ENCODE results near the gene MGMT.

The MGMT gene

DNA sequence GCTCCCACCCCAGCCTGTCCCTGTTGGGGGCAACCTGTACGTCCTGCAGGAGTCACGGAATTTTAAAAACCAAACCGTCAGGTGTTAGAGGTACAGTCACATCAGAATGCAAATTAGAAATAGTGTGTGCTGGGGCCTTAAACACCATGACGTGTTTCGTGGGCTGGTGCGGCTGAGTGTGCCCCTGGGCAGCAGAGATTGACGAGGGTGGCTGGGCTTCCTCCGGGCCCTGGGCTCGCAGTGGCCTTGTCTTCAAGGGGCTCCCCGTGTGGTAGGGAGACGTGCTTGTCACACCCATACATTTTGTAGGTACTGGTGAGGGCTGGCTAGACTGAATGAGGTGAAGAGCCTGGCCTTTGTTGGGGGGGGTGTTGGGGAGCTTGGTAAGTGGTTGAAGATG, 7.6 kb downstream of the MGMT start:
- TF ChIP-seq Cebpa-rat (IDR thresholded peaks at IDR 0.05) = no peak
- peaks cover 11 to 43% (median 24%) of the 10 kb centered on the region in 11 experiments; a peak in 20 of 22 replicates for H3K36me3 ChIP-seq
- peak overlapping the region; percentile 76 to 100 (median 93) for H3K4me2 ChIP-seq

DNA sequence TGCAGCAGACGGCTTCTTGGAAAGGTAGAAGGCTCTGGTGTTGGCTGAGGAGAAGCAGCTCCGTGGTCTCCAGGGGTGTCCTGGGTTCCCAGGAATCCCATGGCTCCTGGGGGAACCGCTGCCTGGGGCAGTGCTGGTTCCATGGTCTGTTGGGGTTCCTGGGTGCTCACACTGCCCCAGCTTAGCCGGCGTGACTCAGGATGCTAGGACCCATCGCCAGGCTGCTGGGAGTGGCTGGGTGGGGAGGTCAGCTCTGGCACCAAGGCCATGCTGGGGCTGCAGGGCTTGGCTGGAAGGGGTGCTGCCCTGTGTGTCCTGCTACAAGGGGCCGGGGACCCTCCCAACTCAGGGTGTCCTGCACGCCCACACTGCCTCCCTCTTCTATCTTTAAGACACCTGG, 9.4 kb downstream of the MGMT start:
- H3K27me3 ChIP-seq = no peaks in the 10 kb centered on the region
- peak overlapping the region in 6 of 11 experiments; percentile 13 to 100 (median 96); a peak in 9 of 22 replicates for H3K4me2 ChIP-seq
- TF ChIP-seq Cebpa-rat (IDR thresholded peaks at IDR 0.05) = no peak
- H3K9ac ChIP-seq = no peak overlapping the region
- peak overlapping the region in 2 of 11 experiments; percentile 7 to 27; a peak in 3 of 22 replicates for H3K27ac ChIP-seq
- H3K4me3 ChIP-seq = no peak overlapping the region
- H3K9me3 ChIP-seq (replicated peaks in 1 of 11) = peaks cover 32 to 52% (median 48%) of the 10 kb centered on the region in 11 experiments
- peaks cover 26 to 52% (median 39%) of the 10 kb centered on the region in 11 experiments for H3K36me3 ChIP-seq
- H3K4me1 ChIP-seq = peaks cover 39 to 59% (median 52%) of the 10 kb centered on the region in 10 experiments
- H4K20me1 ChIP-seq = peaks cover 0 to 31% (median 12%) of the 10 kb centered on the region in 11 experiments; a peak in 10 of 22 replicates

More for the DNA sequence above, 7.6 kb downstream of the MGMT start:
- Histone ChIP-seq H3K4me1 (peaks cover 41 to 77% (median 69%) of the 10 kb centered on the region in 10 experiments), H3K9ac (peak overlapping the region in 6 of 11 experiments; percentile 21 to 74 (median 66); a peak in 10 of 22 replicates), H4K20me1 (peaks cover 0 to 31% (median 12%) of the 10 kb centered on the region in 11 experiments; a peak in 10 of 22 replicates), H3K27ac (peak overlapping the region in 8 of 11 experiments; percentile 54 to 75 (median 68); a peak in 13 of 22 replicates), H3K9me3 (replicated peaks in 1 of 11) (peaks cover 15 to 36% (median 32%) of the 10 kb centered on the region in 11 experiments; a peak in 21 of 22 replicates), H3K4me3 (peak overlapping the region in 3 of 10 experiments; percentile 3 to 52 (median 44); a peak in 2 of 20 replicates), H3K27me3 (no peaks in the 10 kb centered on the region)

DNA sequence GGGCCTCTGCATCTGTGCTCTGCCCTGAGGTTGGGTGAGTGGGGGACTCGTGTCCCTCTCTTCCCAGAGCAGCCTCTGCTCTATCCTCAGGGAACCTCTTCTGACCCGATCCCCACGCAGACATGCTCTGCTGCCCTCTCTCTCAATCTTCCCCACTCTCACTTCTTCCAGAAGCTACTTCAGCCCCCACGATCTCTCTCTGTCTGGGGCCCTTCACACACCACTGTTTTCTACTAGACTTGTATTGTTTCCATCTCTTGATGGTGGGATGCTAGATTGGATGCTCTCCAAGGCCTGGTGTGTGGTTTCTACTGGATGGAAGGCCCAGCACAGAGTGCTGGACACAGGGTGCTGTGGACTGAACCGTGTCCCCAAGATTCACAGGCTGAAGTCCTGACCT, 10.0 kb downstream of the MGMT start:
- no peak for TF ChIP-seq Cebpa-rat (IDR thresholded peaks at IDR 0.05)
- peaks cover 0 to 31% (median 12%) of the 10 kb centered on the region in 11 experiments; a peak in 10 of 22 replicates for H4K20me1 ChIP-seq
- no peak overlapping the region for H3K9ac ChIP-seq
- no peaks in the 10 kb centered on the region for H3K27me3 ChIP-seq
- peaks cover 29 to 53% (median 40%) of the 10 kb centered on the region in 11 experiments for H3K36me3 ChIP-seq
- peak overlapping the region in 3 of 11 experiments; percentile 99 to 100 (median 99); a peak in 3 of 22 replicates for H3K4me2 ChIP-seq
- peak overlapping the region in 1 of 11 experiments; percentile 27; a peak in 1 of 22 replicates for H3K27ac ChIP-seq
- H3K9me3 ChIP-seq (replicated peaks in 1 of 11) = peaks cover 38 to 59% (median 54%) of the 10 kb centered on the region in 11 experiments
- H3K4me3 ChIP-seq = no peak overlapping the region
- peaks cover 33 to 53% (median 45%) of the 10 kb centered on the region in 10 experiments for H3K4me1 ChIP-seq

DNA sequence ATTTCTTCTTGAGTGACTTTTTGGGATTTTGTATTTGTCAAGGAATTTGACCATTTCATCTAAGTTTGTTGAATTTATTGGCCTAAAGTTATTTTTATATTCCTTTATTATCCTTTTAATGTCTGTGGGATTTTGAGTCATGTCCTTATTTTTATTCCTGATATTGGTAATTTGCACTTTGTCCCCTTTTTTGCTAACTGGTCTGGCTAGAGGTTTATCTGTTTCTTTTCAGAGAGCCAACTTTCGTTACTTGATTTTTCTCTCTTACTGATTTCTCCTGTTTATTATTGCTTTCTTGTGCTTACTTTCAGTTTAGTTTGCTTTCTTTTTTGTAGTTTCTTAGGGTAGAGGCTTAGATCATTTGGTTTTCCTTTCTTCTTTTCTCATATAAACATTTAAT, 14.6 kb downstream of the MGMT start:
- TF ChIP-seq Cebpa-rat (IDR thresholded peaks at IDR 0.05) = no peak
- H3K36me3 ChIP-seq = peaks cover 45 to 64% (median 55%) of the 10 kb centered on the region in 11 experiments
- no peaks in the 10 kb centered on the region for H4K20me1 ChIP-seq
- peaks cover 84 to 100% (median 96%) of the 10 kb centered on the region in 11 experiments for H3K9me3 ChIP-seq (replicated peaks in 1 of 11)
- no peak overlapping the region for H3K4me3 ChIP-seq
- H3K9ac ChIP-seq = no peak overlapping the region
- no peak overlapping the region for H3K27ac ChIP-seq
- no peak overlapping the region for H3K4me2 ChIP-seq
- H3K27me3 ChIP-seq = no peaks in the 10 kb centered on the region
- peaks cover 0 to 7% (median 0%) of the 10 kb centered on the region in 10 experiments; a peak in 6 of 20 replicates for H3K4me1 ChIP-seq

DNA sequence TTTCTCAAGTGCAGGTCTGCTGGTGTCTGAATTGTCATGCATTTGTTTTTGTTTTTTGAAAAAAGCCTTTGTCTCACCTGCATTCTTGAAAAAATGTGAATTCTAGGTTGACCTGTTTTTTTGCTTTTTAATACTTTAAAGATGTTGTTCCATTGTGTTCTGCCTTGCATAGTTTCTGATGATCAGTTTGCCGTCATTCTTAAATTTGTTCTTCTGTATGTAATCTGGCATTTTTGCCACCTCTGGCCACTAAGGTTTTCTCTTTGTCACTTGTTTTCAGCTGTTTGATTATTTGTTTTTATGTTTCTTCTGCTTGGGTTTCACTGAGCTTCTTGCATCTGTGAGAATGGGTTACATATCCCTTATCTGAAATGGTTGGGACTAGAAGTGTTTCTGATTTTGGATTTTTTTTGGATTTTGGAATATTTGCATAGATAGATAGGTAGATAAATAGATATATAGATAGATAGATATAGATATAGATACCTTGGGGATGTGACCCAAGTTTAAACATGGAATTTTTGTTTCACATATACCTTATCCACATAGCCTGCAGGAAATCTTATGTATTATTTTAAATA, 16.5 kb downstream of the MGMT start:
- Histone ChIP-seq H4K20me1 (no peaks in the 10 kb centered on the region), H3K4me1 (no peaks in the 10 kb centered on the region), H3K4me3 (no peak overlapping the region), H3K36me3 (peaks cover 28 to 60% (median 44%) of the 10 kb centered on the region in 11 experiments; a peak in 21 of 22 replicates), H3K27ac (no peak overlapping the region), H3K27me3 (no peaks in the 10 kb centered on the region), H3K4me2 (no peak overlapping the region), H3K9ac (no peak overlapping the region), H3K9me3 (replicated peaks in 1 of 11) (peaks cover 85 to 97% (median 92%) of the 10 kb centered on the region in 11 experiments)
- TF ChIP-seq Cebpa-rat (IDR thresholded peaks at IDR 0.05) = no peak

DNA sequence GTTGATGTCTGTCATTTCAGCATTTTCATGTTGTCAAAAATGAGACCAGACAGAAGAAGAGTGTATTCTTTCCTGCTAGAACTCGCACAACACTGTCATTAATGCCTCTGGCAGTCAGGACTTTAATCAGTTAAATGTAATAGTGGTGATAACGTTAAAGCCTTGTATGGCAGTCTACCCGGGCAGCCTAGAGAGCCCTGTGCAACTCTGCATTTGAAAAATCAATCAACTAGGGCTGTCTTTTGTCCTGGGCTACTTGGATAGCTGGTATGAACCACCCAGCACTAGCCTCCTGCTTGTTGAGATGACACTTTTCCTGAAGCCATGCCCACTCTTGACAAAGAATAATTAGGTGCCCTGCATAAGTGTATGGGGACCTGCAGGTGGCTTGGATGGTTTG, 19.8 kb downstream of the MGMT start:
- Histone ChIP-seq H3K27ac (no peak overlapping the region), H3K27me3 (no peaks in the 10 kb centered on the region), H3K4me1 (peaks cover 0 to under 1% (median 0%) of the 10 kb centered on the region in 10 experiments; a peak in 2 of 20 replicates), H3K9ac (no peak overlapping the region), H3K9me3 (replicated peaks in 1 of 11) (peaks cover 93 to 100% (median 97%) of the 10 kb centered on the region in 11 experiments), H4K20me1 (no peaks in the 10 kb centered on the region), H3K4me3 (no peak overlapping the region), H3K4me2 (no peak overlapping the region), H3K36me3 (peaks cover 15 to 52% (median 36%) of the 10 kb centered on the region in 11 experiments; a peak in 19 of 22 replicates)
- TF ChIP-seq Cebpa-rat (IDR thresholded peaks at IDR 0.05) = no peak

DNA sequence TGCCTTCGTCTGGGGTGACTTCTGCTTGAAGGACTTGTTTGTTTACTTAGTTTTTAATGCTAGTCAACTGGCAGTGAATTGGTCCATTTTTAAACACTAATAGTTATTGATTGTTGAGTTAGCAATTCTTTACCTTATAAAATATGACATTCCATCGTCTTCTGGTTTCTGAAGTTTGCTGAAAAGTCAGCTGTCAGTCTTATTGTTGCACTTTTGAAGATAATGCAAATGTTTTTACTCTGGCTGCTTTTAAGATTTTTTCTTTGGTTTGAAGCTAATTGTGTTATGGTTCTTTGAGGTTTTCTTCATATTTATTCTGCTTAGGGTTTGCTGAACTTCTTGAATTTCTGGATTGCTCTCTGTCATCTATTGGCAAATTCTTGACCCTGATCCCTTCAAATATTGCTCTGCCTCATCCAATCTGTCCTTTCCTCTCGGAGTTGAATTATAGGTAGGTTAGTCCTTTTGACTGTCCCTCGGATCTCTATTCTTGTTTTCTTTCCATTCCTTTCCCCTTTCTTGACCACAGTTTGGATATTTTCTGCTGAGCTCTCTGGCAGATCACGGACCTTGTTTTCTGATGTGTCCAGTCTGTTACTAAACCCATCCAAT, 24.2 kb downstream of the MGMT start:
- Histone ChIP-seq H3K27me3 (no peaks in the 10 kb centered on the region), H3K27ac (no peak overlapping the region), H3K9ac (no peak overlapping the region), H3K4me3 (no peak overlapping the region), H3K4me1 (peaks cover 27 to 34% (median 32%) of the 10 kb centered on the region in 10 experiments), H3K36me3 (peaks cover 8 to 48% (median 40%) of the 10 kb centered on the region in 11 experiments; a peak in 18 of 22 replicates), H4K20me1 (peaks cover 0 to 3% (median 0%) of the 10 kb centered on the region in 11 experiments; a peak in 2 of 22 replicates), H3K4me2 (no peak overlapping the region), H3K9me3 (replicated peaks in 1 of 11) (peaks cover 56 to 81% (median 71%) of the 10 kb centered on the region in 11 experiments)
- TF ChIP-seq Cebpa-rat (IDR thresholded peaks at IDR 0.05) = no peak

DNA sequence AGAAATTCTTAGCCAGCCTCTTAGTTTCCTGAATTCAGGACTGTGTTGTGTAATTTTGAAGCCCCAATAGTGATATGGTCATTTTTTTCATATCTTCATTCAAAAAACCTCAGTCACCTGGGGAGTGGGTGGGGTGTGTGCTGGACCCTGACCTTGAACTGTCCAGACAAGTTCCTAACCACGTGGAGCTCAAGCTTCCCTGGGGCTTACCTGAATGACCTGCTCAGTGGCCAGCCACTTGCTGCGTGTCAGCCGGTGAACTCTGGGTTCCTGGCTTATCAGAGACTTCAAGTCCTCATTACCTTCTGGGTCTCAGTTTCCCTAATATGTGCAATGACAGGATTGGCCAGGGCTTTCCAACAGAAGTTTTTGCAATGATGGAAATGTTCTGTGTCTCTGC, 27.1 kb downstream of the MGMT start:
- H3K4me3 ChIP-seq = no peak overlapping the region
- no peak for TF ChIP-seq Cebpa-rat (IDR thresholded peaks at IDR 0.05)
- H3K36me3 ChIP-seq = peaks cover 28 to 58% (median 44%) of the 10 kb centered on the region in 11 experiments
- no peak overlapping the region for H3K9ac ChIP-seq
- H3K4me2 ChIP-seq = peak overlapping the region; percentile 13 to 54 (median 46); a peak in 20 of 22 replicates
- no peaks in the 10 kb centered on the region for H3K27me3 ChIP-seq
- no peak overlapping the region for H3K27ac ChIP-seq
- H3K4me1 ChIP-seq = peaks cover 27 to 34% (median 32%) of the 10 kb centered on the region in 10 experiments
- peaks cover 0 to 3% (median 0%) of the 10 kb centered on the region in 11 experiments; a peak in 2 of 22 replicates for H4K20me1 ChIP-seq
- H3K9me3 ChIP-seq (replicated peaks in 1 of 11) = peaks cover 52 to 75% (median 66%) of the 10 kb centered on the region in 11 experiments

DNA sequence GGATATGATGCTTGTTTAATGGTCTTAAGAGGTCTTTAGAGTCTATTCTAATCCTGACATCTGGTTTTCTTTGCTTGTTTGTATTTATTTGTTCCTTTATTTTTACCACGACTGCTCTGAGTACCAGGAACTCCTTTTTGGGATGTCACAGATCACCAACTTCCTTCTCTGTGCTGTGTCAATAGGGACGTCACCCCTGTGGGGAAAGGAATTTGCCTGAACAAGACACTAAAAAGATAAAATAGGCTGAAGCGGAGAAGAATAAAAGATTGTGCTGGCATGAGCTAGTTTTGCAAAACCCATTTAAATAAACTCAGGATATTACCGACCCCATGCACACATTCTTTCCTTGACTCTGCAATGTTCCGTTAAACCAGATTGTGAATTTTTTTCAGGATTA, 27.7 kb downstream of the MGMT start:
- Histone ChIP-seq H3K36me3 (peaks cover 26 to 54% (median 41%) of the 10 kb centered on the region in 11 experiments), H3K27ac (no peak overlapping the region), H3K4me3 (no peak overlapping the region), H3K4me2 (peak overlapping the region; percentile 13 to 54 (median 46); a peak in 19 of 22 replicates), H3K9me3 (replicated peaks in 1 of 11) (peaks cover 47 to 69% (median 61%) of the 10 kb centered on the region in 11 experiments), H3K27me3 (no peaks in the 10 kb centered on the region), H3K9ac (no peak overlapping the region), H3K4me1 (peaks cover 27 to 34% (median 32%) of the 10 kb centered on the region in 10 experiments), H4K20me1 (peaks cover 0 to 3% (median 0%) of the 10 kb centered on the region in 11 experiments; a peak in 2 of 22 replicates)
- TF ChIP-seq Cebpa-rat (IDR thresholded peaks at IDR 0.05) = no peak

All from BLaER1 treated with 17β-estradiol and CSF1 and Interleukin-3, amounts not matched to agents 10 nM and 100 nM (cell line).